Stimulated activated CD4-positive, alpha-beta T cell treated with anti-CD3 and anti-CD28 coated beads, Interleukin-1b, Interleukin-23, amount 100 ng/mL, for 1 hour (primary cell): ENCODE results near the gene STKLD1.
"Not testable (repeated sequence)": the region's sequence is repeated elsewhere in the genome, so short reads cannot be mapped to it uniquely, and the experiment has no call there.

ENCODE experiments used
- DNase-seq, 2 donors: peaks; one replicate each; pipeline ENCODE4 v3.0.0-alpha.2; 2020; ENCODE audit warnings: low read depth in 2 of 2

STKLD1 gene

DNA sequence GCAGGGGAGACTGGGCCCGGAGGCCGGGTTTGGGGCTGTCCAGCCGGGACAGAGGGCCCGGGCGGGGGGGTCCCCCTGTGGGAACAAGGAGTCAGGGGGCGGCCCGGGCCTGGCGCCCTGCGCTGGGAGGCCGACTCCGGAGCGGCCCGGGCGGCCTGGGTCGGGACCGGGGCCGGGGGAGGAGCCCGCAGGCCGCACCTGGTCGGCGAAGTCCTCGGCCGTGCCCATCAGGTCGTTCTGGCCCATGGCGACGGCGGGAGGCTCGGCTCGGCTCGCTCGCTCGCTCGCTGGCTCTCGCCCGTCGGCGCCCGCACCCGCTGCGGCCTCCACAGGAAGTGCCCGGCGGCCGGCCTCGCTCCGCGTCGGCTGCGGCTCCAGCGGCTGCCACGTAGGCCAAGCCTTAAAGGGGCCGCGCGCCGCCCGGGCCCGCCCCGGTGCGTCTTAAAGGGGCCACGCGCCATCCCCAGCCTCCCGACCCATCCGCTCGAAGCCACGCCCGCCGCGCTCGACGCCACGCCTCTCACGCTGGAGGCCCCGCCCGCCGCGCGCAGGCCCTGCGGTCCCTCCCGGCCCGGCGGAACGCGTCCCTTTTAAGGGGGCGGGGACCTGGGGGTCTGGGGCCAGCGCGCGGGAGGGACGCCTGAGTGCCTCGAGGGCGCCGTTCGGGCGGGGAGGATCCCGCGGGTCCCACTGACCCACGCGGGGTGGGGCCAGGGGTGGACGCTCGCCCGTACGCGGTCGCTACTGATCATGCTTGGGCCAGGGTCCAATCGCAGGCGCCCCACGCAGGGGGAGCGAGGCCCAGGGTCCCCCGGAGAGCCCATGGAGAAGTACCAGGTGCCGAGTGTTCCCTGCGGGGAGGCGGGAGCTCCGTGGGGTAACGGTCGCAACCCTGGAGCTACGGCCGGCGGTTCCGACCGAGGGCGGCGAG lies at the start of gene STKLD1, which contains the start of gene SURF4:
STKLD1 (plus strand) TSS at position 643 of the 931 bp plus-strand sequence; CDS start at position 751, 108 bp downstream.
SURF4 (minus strand) TSS at position 337 of the 931 bp plus-strand sequence; CDS start at position 246, 91 bp downstream.
- DNase-seq = peak; percentile 85 to 95

DNA sequence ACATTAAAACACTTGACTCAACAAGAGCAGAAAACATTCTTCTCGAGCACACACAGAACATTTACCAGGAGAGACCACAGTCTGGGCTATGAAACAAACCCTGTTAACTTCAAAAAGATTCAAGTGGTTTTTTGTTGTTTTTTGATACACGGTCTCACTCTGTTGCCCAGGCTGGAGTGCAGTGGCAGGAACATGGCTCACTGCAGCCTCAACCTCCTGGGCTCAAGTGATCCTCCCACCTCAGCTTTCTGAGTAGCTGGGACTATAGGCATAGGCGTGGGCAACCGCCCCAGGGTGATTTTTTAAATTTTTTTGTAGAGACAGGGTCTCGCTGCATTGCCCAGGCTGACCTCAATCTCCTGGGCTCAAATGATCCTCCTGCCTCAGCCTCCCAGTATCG lies 49.1 kb upstream of the STKLD1 start:
- DNase-seq = not testable (repeated sequence)

DNA sequence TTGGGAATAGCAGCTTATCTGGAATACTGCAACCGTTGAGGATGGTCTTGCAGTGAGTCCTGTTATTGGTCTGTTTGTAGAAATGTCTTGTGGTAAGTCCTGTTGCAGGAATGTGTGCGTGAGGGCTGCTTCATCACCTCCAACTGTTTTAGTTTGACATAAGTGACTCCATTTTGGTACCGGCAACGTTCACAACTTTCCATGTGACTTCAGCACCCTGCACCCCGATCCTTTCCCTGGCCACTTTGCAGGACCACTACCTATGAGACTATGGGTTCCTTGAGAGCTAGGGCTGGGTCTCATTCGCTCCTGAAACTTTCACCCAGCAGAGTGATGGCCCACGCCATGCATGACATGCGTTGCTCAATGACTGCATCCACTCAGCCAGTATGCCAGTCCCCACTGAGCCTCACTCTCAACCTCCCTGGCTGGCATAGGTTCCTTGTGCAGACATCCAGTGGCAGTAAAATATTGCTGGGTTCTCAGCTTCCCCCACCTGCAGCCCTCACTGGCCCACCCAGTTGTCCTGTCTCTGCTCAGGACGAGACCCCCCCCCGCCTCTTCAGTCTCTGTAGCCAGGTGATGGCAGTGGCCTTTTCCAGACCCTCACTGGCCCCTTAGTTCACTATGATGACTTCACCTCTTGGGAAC lies 48.2 kb upstream of the STKLD1 start:
- DNase-seq = no peak

DNA sequence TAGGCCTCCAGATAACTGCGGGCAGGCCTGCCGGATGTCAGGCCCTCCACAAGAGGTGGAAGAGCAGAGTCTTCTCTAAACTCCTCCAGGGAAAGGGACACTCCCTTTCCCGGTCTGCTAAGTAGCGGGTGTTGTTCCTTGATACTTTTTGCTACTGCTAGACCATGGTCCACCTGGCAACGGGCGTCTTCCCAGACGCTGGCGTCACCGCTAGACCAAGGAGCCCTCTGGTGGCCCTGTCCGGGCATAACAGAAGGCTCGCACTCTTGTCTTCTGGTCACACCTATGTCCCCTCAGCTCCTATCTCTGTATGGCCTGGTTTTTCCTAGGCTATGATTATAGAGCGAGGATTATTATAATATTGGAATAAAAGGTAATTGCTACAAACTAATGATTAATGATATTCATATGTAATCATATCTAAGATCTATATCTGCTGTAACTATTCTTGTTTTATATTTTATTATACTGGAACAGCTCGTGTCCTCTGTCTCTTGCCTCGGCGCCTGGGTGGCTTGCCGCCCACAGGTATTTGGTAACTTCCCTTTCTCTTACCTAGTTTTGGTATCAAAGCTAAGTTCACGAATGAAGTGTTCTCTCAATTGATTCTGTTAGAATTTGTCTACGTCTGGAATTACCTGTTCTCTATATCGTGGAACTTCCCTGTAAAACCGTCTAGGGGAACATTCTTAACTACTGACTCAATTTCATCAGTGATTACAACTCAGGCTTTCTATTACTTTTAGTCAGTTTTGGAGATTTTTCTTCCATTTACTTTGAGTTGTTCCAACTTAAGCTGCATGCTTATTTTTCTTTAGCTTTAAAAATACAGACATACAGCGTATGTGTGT lies 46.6 kb upstream of the STKLD1 start:
- not testable (repeated sequence) for DNase-seq

DNA sequence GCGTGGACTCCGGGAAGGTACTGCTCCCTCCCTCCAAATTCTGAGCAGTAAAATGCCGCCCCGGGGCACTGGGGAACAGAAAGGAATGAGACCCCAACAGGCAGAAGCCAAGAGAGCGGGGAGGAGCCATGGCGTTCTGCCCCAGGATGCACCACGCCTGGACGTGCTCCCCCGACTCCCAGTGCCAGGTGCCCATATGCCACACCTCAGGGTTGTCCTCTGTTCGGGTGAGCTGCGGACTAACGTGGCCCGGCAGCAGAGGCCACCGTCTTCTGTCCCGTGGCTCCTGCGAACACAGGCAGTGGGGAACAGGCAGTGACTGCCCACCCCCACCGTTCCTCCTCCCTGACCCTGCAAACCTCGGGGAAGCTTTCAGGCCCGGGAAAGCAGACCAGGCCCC lies 44.9 kb upstream of the STKLD1 start:
- DNase-seq = no peak

DNA sequence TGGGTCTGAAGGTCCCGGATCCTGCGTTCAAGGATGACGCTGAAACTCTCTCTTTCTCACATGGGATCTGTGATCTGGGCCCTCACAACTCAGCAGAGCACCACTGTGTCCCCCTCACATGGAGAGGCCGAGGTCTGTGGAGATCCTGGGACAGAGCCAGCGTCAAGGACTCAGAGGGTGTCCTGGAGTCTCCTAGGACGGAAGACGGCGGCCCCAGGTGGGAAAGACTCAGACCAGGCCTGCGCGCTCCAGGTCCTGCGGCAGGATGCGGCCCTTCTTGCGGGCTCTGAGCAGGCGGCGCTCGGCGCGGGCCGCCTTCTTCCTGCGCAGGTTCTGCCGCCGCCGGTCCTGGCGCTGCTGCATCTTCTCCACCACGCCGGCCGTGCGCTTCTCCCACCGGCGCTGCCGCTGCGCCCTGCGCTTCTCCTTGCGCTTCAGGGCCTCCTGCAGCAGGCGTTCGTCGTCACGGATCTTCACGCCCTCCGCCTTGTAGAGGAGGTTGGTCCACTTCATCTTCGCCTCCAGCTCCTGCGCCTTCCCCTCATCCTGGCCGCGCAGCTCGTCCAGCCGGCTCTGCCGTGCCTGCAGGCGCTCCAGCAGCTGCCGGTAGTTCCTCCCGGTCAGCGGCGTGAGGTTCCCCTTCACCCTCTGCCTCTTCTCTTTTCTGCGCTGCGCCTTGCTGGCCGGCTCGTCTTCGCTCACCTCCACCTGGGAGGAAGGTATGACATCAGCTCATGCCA lies 44.4 kb upstream of the STKLD1 start:
- no peak for DNase-seq

DNA sequence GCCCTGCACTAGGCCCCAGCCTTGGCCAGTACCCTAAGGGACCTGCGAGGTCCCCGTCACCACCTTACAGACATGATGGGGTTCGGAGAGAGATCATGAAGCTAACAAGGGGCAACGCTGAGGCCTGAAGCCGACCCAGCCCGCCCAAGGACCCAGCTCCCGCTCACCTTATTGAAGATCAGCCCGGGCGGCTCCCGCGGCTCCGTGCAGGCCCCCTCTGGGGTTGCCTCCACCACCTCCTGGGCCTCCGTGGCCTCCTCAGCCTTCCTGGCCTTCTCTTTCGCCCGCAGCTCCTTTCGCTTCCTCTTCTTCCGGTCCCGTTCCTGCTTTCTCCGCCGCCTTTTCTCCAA lies 43.8 kb upstream of the STKLD1 start:
- no peak for DNase-seq

DNA sequence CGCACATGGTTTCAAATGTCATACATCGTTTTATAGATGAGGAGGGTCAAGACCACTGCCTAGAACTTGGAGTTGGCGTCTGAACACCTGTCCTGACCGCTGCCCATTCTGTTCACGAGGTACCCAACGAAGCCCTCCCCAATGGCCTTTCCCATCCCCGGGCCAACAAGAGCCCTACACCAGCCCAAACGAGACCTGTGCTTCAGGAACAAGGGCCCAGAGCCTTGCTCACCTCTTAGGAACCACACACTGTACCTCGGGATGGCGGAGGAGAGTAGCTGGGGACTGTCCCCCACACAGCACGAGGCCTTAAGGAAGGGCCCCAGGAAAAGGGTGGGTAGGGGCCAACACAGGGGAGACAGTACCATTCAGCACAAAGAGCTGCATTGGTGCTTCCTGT lies 43.2 kb upstream of the STKLD1 start:
- no peak for DNase-seq

DNA sequence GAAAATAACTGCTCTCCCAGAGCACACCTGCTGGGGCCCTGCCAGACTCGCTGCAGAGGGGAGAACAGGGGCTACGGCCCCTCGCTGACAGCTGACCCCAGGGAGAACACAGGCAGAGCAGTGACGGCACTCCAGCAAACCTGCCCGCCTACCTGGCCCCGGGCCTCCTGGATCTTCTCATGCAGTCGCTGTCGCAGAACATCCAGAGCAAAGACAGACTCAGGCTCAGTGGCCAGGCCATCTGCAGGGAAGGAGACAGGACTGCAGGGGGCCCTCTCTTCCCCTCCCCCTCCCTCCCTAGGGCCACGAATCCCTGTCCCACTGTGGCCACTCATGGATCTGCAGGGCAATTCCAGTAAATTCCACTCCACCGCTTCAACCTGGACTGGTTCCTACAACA lies 42.6 kb upstream of the STKLD1 start:
- DNase-seq = no peak

DNA sequence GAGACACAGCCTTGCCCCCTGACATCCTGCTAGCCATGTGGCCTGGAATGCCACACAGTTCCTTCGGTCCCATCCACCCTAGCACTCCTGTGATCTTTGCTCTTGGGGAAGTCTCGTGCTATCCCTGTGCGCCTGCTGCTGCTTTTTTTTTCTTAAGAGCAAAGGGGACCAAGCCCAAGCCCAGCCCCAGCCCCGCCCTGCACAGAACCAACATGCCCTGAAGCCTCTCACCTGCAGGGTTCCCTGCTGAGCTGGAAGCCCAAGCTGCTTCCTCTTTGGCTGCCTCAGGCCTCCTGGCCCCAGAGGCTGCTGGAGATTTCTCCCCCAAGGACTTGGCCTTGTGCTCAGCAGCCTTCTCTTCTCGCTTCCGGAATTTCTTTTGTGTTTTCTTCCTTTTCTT lies 42.0 kb upstream of the STKLD1 start:
- DNase-seq = no peak

DNA sequence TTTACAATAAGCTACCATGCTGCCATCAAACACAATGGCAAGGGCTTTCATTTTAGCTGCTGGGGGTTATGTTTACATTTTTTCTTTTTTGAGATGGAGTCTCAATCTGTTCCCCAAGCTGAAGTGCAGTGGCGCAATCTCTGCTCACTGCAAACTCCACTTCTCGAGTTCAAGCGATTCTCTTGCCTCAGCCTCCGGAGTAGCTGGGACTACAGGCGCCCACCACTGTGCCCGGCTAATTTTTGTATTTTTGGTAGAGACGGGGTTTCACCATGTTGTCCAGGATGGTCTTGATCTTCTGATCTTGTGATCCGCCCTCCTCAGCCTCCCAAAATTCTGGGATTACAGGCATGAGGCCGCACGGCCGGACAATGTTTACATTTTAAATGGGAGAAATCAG lies 41.3 kb upstream of the STKLD1 start:
- DNase-seq = not testable (repeated sequence)

DNA sequence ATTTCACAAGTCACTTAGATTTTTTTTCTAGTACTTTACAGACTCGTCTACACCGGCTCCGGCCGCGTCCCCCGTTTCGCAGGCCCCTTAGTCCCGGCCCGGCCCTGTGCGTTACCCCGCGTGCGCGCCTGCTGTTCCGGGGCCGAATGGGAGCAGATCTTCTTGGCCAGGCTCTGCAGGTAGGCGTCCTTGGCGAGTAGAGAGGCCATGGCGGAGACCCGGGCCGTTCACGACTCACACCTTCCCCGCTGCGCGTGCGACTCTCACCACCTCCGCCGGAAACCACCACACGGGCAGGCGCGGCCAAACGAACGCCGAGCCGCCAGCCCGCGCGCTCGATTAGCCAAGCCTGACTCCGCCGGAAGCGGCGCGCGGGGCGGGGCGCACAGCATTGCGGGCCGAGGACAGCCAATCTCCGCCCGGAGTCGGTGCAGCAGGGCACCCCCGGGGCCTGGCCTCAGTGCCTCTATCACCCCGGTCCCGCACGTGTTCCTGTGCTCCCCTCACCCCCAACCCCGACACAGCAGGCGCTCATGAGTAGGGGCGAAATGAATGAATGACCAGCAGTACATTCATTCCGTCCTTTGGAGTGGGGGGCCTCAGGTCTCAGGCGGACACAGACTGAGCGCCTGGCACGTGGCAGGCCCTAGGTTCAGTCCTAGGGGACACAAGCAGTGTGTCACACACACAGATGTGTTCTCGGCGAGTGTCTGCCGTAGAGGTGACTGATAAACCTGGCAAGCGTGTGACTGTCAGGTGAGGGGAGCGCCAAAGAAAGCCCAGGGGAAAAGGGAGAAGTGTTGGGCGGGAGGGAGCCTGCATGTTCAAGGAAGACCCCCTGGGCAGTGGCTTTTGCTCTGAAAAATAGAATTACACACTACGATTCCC lies 40.0 kb upstream of the STKLD1 start, which contains the start of gene SURF6:
SURF6 (minus strand) TSS at position 265 of the 888 bp plus-strand sequence; CDS start at position 209, 56 bp downstream.
- DNase-seq = peak; percentile 79 to 85

DNA sequence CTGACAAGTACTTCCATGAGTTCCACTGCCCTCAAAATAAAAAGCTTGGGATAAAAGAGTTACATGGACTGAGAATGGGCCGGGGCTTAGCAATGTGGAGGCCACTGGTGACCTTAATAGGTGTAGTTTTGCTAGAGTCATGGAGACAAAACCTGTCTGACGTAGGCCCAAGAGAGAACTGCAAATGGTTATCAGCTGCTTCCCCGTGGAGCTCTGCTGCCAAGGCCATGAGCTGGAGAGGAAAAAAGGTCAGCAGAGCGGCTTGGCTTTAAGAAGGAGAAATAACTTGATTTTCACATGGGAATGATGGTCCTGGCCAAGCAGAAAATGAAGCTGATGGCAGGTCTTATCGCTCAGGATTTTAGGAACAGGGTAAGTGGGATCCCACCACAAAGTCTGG lies 36.5 kb upstream of the STKLD1 start:
- DNase-seq = no peak

DNA sequence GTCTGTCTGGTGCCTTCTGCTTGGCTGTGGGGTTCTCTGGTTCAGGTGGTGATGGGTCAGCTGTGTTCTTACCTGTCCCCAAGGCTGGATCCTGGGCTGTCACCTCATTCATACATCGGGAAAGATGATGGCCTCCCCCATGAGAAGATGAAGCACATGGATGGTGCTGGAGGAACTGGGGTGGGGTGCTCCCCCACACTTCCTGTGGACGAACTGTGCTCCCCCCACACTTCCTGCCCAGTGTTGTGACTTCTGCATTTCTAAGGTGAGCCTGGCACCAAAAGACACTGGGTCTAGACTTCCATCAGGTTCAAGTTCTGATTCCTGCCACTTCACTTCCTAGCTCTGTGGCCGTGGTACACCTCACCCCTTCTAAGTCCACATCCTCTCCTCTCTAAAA lies 35.9 kb upstream of the STKLD1 start:
- no peak for DNase-seq

DNA sequence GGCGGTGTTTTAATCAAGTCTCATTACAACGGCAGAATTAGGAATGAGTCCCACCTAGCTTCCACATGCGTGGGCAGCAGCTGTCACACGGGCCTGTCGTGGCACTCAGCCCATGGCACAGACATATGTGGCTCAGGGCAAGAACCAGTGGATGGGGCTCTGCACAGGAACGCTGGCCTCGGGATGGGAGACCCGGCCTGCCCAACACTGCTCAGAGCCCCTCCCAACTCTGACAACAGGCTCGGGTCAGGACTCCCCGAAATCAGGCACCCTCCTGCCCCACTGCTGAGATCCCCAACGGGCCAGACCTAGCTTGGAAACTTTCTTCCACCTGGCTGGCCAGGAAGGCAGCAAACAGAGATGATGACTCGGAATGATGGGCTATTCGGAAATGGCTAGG lies 35.2 kb upstream of the STKLD1 start:
- DNase-seq = no peak

DNA sequence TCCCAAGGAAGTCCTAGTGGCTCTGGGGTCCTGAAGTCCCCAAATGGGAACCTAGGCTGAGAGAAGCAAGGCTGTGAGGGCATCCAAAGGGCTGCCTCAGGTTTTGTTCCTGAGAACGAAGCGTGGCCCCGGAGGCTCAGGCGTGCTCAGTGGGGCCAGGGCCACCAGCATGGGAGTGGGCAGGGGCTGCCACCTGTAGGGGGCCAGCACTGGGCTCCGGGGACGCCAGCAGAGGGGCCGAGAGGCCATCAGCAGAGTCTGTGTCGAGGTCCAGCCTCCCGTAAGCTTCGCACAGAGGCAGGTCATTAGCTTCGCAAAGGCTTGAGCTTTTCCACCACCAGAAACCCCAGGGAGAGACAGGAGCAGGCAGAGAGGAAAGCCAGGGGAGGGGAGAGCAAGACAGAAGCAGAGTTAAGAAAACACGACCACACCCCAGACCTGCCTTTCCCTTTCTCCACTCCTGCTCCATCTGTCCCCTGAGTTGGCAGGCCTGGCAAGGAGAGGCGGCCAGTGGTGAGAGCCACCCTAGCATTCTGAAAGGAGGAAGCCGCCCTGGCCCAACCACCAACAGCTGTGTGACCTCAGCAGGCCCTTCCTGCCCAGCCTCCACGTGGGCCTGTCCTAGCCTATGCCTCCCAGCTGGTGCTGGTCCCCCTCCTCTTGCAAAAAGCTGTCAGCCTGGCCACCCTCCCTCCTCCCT lies 34.6 kb upstream of the STKLD1 start:
- no peak for DNase-seq

DNA sequence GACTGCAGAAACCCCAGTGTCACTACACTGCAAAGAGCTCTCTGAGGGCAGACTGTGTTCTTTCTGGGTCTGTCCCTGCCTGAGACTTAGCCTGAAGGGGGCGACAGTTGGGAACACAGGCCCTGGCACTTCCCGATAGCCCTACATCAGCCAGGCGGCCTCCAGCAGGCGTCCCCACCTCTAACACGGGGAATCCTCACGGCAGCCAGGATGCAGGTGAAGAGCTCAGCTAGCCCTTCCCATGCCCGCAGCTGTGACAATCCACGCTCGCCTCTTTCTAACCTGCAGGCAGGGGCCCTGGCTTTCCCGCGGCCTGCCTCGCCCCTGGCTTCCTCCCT lies 34.1 kb upstream of the STKLD1 start:
- DNase-seq = no peak

DNA sequence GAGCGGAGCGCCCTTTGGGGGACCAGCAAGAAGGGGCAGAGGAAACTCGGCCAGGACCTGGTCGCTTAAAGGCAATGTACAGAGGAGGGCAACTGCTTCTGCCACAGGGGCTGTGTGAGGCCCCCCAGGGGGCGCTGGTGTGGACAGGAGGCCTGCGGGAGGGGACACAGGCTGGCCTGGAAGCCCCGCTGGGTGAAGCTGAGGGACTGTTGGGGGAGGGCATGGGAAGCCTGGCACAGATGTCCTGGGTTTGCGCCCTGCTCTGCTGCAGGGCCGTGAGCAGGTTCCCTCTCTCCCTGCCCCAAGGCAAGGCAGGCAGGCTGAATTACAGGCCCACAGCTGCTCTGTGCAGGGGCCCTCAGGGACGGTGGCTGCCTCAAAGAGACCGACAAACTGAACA lies 33.6 kb upstream of the STKLD1 start:
- DNase-seq = no peak

DNA sequence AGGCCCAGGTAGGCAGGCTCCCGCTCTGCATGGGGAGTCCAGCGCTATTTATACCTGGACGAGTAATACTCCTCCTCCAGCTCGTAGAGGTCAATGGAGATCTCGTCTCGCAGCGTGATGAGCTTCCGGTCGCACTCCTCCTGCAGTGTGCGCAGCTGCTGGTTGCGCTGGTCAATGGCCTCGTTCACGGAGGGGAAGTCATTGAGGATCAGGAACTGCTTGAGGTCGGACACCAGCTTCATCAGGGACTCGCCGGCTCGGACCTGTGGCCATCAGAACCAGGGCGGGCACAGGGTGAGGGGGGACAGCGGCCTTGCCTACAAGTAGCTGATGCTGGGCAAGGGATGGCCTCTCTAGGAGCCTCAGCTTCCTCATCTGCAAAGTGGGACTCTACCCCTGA lies 32.1 kb upstream of the STKLD1 start:
- no peak for DNase-seq

DNA sequence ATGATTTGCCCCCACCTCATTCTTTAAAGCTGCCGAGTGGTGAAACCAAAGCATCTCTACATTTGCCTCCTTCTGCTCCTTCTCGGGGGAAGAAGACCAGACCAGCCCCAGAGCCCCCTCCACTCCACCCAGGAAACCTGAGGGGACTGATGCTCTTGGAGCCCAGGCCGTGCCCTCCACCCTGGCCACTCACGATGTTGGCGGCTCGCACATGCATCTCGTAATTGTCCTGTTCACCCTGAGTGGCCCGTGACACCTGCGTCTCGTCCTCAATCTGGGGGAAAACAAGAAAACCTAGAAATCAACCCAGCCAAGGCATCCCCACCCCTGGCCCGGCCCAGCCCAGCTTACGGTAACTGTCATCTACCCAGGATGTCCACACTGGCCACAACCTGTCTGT lies 31.2 kb upstream of the STKLD1 start:
- no peak for DNase-seq
